ENCODE measurements around the gene PTPN3.

Gene PTPN3

DNA sequence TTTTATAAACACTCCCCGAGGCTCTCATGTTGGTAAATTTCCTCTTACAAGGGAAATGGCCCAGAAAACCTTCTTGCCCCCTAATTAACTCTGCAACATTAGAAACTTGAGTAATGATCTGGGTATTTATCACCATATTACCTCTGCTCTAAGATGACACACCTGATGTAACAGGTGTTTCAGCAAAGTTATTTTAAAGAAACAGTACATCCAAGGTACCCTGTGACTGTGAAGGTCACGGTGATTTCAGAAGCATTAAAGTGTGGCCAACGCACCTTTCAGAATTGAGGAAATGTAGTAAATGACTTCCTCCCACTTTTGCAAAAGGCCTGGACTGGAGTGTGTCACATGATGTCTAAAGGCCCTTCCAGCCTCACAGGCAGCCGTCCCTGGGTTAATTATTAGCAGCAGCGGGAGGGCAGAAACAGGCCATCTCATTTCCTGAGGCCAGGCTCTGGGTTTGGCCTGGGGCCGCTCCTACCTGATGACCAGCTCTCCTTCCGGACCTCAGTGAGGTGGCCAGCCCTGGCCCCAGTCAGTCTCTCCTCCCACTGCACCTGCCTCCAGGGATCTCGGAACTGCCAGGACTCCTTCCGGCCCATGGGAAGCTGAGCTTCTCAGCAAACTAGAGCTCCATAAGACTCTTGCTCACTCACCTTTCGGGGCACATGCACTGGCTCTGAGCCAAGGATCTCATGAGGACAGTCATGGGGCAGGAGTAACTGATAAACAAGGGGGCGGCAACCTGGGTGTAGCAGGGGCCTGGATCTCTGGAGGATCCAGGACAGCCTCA, 20.7 kb downstream of the PTPN3 start:
- DNase-seq (ENCODE audit: low spot score) = peak; percentile 75

DNA sequence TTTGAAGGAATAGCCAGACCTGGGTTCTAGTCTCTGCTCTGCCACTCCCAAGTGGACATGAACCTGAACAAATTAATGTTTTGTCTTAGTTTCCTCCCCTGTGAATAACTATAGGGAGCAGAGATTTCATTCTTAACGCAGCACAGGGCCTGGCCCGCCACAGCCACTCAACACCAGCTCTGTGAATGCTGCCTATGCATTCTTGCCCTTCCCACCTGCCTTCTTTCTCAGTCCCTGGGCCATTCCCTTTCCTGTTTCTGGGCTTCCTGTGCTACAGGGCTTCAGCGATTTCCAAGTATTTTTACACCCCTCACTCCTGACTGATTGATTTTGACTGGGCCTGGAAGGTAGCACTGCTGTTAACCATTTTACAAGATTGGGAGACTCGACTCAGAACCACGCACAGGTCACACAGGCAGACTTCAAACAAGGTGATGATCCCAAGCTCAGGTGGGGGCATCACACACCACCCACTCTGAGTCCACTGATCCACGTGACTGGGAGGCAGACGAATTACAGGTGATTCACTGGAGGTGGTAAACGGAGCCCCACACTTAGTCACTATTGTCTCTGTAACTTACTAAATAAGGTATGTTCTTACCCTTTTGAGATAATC, 21.4 kb downstream of the PTPN3 start:
- DNase-seq (ENCODE audit: low spot score) = no peak

DNA sequence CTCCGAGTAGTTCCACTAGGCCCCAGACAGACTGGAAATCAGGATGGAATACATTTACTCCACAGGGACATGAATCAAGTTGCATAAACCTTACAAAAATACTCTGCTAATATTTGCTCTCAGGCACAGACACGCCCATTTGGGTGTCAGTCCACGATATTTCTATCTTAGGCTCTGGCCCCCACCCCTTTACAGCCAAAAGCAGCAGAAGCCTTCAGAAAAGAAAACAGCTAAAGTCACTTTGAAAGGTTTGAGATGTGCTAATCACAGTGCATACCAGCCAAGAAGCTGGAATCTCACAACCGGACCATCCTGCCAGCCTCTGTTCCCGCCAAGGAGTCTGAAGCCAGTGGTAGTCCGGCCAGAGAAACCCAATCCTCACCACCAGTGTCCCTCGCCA, 22.6 kb downstream of the PTPN3 start:
- no peak for DNase-seq (ENCODE audit: low spot score)

DNA sequence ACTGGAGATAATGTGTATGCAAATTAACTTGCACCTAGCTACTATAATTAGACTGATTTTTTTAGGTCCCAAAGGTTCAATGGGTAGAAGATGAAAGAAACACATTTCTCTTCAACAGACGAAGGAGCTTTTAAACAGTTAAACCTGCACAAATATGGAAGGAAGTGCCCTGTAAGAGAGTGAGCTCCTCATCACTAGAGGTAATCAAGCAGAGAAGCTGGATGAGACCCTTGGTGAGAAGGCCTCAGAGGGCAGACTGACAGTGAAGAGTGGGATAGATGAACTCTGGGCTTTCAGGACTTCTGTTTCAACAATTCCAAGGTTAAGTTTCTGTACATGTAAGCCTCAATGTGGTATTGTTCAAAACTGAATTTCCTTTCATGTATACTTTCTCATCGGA, 23.2 kb downstream of the PTPN3 start:
- DNase-seq (ENCODE audit: low spot score) = no peak

DNA sequence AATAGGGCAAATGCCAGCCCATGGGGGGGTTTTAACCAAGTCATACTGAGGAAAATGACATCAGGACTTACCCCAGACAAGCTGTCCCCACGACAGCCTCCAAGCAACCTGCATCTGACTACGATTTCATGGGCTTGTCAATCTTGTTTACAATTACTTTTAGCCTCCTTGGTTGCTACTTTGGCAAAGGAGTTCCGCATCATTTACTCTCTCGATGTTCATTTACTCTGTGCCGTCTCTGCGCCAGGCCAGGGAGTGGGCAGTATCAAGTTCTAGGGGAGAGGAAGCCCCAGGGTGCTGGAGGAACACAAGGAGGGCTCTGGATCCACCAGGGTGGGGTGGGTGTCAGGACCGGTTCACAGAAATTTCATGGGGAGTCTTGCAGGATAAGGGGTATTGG, 23.9 kb downstream of the PTPN3 start:
- DNase-seq (ENCODE audit: low spot score) = no peak

DNA sequence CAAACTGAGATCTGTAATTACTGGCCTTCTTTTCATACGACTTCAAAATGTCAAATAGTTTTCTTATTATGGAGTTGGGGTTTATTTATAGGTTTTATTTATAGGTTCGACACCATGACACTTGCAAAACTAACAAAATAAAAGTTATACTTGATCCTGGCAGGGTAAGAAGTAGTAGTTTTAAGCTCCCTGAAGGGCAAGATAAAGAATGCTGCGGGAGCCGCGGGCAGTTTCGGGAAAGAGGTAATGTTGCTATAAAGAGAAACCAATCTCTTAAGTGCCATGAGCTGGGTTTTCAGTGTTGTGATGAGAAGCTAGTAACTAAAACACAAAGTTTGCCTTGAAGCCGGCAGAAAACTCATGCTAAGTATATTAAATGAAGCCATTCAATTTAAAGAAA, 24.8 kb downstream of the PTPN3 start:
- no peak for DNase-seq (ENCODE audit: low spot score)

DNA sequence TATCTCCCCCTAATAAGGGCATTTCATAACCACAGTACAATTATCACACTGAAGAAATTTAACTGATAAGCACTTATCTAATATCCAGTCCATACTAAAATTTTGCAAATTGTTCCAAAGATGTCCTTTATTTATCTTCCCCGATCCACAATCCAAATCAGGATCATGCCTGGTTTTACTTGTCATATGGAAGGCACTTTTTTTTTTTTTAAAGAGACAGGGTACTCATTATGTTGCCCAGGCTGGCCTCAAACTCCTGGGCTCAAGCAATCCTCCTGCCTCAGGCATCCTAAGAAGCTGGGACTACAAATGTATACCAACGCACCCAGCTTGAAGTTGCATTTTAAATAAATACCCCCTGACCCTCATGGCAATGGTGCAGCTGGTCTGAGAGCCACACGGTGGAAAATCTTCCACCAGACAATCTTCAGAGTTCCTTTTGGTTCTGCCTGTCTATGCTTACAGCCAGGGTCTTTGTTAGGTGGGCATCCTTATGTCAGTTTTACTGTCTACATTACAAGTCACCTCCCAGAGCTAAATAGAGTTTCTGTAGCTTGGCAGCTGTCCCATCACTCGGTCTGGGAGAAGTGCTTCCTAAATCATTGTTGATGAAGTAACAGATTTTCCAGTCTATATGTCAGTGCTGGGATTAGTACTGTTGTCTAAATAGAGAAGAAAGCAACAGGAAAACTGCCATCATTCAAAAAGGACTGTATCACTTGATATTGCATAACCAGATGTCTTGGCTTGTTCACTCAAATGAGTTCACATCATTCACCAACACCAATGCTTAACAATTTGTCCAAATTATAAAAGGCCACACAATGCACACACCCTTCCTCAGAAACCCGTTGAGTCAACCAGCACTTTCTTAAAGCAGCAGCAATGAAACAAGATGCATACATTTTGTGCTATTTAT, 26.4 kb downstream of the PTPN3 start:
- no peak for DNase-seq (ENCODE audit: low spot score)

DNA sequence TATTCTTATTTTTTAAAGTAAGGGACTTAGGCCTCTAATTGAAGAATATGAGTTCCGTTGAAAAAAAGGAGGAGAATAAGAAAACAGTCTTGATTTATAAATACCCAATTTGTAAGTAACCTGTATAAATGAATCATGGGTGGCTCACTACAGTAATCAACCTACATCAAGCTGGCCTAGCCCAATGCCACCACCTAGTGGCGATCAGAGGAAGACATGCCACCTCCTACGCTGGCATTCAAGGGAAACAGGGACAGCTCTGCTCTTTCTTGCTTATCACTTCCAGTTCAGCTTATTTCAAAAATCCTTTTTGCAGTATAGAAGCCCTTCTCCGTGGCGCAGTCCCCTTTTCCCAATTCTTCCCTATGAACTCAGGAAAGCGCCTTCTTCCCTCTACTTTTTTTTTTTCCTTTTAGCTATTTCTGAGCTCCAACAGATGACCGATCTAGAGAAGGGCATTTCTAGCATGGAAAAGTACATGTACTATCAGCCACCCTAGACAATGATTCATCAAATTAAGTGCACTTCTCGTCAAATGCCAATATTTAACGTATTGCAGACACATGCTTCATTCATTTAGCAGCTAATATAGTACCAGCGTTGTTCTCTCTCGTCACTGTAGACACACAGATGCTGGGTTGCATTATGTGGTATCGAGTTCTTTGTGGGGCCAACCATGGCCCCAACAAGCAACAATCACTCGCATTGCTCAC, 28.3 kb downstream of the PTPN3 start:
- peak; percentile 86 for DNase-seq (ENCODE audit: low spot score)

DNA sequence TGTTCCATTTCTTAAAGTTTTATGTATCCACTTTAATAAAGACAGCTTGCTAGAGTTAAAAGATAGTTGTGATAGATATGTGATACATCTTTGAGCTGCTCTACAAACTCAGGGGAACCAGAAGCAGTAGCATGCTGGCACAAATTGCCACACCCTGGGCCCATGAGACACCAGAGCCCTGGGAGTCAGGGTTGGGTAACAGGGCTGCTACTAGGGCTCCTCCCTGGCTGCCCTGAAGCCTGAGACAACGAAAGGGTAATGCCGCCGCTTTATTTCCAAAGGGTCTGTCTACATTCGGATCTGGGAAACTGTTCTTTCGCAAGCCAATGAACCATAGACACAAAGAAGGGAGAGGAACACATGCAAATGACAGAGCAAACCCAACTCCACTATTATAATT, 29.2 kb downstream of the PTPN3 start:
- DNase-seq (ENCODE audit: low spot score) = no peak

DNA sequence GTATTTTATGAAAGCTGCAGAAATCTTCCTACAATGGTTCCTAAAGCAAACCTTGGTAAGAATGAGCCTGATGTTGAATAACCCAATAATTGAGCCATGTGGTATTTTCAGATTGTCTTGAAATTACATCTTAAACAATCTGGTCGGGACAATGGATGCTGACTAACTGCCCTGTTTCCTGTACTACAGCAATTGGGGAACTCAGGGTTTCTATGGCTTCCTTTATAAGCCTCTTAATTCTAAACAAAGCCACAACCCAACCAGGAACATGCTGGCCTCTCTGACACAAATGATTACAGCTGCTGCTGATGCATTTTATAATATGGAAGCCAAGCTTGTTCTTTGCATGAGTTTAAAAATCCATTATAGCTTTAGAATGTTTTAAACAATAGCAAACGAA, 30.2 kb downstream of the PTPN3 start:
- DNase-seq (ENCODE audit: low spot score) = no peak

DNA sequence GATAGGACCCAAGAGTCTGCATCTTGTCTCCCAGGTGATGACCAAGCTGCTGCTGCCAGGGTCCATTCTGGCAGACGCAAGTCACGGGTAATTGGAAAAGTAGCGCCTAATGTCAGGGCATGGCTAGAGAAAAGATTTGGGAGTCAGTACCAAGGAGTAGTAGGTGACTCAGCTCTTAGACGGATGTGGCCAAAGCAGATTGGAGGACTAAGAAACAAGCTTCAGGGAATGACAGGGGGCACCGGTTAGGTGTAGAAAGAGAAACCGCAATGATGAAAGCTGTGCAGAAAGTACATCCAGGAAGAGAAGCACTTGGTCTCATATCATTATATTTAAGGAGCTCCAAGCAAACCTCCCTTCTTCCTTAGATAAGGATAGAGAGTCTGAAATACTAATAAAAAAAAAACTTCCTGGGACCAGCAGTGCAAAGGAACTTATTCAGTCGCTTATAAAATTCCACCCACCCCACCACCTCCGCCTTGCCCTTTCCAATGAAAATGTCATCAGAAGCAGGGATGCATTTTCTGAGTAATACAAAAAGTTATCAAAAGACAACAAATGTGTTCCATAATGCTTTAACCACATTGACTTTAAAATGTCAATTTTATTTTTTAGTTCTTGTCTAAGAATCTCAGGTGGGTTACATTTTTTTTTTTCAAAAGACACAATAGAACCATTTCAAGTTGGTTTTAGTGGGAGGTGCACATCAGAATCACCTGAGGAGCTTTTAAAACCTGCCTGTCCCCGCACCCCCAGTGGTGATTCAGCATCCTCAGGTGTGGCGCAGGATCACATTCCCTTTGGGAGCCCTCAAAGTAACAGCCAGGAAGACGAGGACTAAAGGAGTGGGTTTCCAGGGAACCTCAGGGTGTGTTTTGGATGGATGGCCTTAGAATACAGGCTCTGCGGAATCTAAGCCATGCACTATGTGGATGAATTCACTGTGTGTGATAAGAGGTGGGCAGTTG, 31.2 kb downstream of the PTPN3 start:
- DNase-seq (ENCODE audit: low spot score) = no peak

DNA sequence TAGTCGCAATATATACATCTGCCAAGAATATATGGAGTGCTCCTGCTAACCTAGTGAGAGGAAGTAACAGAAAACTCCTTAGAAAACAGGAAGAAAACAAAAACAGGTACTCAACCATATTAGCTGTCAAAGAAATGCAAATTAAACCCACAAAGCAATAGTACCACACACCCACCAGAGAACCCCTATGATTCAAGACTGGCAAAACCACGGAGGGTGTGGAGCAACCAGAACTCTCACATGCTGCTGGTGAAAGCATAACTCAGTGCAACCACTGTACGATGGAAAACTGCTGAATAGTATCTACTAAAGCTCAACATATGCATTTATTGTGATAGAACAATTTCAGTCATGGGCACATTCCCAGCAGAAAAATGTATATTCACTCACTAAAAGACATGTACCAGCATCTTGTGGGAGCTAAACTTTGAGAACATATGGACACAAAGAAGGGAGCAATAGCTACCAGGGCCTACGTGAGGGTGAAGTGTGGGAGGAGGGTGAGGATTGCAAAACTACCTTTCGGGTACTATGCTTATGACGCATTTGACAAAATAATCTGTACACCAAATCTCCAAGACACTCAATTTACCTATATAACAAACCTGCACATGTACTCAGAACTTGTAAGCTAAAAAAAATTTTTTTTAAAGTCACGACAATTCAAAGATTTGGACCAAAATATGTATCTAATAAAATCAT, 34.0 kb downstream of the PTPN3 start:
- DNase-seq (ENCODE audit: low spot score) = no peak

DNA sequence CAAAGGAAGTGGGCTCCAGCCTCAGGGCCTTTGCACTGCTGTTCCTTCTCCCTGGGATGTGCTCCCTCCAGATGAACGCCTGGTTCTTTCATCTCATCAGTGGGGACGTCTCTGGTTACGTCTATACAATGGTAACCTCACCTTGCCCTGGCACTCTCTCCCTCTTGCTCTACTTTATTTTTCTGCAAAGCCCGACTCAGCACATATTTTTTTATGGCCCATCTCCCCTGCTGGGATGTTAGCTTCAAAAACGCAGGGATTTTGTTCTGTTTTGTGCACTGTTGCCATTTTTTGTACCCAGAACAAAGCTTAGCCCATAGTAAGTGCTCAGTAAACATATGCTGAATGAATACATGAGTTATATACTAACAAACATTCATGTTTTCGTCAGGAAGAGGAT, 37.5 kb downstream of the PTPN3 start:
- DNase-seq (ENCODE audit: low spot score) = no peak

DNA sequence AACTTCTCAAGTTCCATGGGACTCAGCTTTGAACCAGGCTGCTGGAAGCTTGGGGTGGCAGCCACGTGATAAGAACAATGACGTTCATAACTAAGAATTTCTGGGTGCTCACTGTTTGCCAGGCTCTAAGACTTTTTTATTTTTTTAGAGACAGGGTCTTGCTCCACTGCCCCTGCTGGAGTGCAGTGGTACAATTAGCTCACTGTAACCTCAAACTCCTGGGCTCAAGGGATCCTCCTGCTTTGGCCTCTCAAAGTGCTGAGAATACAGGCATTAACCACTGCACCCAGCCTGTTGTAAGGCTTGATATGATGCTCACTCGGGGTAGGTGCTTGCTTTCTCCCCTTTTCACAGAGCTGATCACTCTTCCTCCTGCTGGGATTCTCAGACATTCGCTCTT, 38.7 kb downstream of the PTPN3 start:
- DNase-seq (ENCODE audit: low spot score) = no peak

DNA sequence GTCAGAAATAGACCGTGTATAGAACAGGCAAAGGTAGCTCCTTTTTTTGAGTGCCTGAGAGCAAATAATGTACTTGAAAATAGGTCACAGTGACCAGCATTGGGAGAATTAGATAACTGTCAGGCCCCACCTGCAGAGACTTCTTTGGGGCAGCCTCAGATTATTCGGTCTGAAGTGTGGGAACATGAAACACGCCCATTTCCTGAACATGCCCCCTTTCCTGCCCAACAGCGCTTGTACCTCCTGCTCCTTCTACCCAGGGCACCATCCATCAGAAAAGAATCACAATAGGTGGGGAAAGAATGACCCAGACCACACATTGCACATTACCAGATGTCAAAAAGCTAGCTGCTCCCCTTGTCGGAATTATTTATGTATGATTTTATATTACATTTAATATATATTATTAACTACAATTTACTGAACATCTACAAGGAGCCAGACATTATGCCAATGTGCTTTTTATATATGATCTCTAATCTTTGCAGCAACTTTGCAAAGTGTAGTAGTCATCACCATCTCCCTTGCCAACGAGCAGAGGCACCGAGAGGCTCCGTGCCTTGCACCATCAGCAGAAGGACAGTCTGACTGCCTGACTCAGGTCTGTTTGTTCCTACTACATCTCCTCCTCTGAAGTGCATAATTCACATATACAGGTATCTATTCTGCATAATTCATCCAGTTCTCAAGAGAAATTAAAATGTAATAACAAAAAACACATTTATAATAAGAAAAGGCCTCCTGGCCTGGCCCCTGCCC, 39.5 kb downstream of the PTPN3 start:
- no peak for DNase-seq (ENCODE audit: low spot score)

DNA sequence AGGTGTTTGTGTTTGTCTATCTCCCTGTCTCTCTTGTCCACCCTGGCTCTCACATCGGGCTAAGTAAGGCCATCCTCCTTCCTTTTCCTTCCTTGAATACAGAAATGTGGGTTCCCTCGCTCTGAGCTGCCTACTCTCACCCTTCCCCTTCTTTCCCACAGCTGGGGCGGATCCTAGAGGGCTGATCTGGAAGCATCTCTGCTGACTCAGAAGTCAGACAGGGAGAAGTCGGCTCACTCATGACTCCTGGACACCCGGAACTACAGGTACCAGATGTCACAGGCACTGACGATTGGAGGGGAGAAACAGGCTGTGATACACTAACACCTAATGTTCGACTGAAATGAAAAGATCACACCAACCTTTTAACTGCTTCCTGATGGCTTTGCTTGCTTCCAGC, 41.3 kb downstream of the PTPN3 start:
- no peak for DNase-seq (ENCODE audit: low spot score)

DNA sequence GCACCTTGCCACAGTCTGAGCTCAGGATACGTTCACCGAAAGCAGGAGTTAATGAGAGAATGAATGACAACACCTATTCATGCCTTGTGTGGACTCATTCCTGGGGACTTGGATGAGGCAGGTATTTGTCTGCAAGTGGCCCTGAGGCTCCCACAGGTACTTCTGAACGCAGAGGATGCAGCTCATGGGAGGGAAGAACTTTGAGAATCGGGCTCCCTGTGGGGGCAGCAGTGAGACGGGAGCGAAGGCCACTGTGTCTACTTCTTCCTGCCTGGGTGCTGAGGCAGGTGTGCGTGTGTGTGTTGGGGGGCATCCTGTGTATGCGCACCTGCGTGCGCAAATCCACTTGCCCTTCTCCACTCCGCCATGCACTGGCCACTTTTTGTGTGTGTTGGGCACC, 42.2 kb downstream of the PTPN3 start:
- DNase-seq (ENCODE audit: low spot score) = no peak

DNA sequence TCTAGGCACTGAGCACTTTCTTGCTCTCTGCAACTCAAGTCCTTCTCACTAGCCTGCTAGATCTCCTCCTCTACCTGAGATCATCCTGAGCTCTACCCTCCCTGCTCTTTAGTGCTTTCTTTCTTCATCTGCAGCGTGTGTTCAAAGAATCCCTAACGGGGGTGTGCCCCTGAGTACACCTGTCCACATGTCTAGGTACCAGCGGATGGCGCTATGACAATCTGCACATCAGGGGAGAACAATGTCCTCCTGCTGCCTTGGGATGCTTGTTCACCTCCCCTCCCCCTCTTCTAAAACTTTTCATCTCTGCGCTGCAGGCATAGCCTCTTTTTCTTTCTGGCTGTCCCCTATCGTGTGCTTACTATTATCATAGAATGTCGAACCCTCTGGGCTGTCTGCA, 42.7 kb downstream of the PTPN3 start:
- DNase-seq (ENCODE audit: low spot score) = no peak

DNA sequence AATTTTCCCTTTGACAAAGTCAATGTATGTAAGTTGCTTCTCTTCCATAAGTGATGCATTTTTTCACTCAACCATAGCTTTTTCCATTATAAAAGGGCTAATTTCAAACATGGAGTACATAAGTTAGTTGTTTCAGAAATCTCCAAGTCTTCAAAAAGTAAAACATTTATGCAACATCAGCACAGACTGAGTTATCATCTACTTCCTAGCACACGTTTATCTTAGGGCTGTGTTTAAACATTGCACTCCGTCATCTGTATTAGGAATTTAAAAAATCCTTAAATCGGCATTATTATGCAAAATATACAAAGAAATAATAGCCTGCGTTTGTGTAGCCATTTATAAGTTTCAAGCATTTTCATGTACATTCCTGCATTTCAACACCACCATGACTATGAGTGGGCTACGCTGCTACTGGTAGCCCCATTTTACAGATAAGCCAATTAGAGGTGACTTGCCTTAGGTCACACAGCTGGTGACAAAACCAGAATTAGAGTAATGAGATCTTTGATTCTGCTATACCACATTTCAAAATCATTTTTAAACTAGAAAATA, 43.4 kb downstream of the PTPN3 start:
- DNase-seq (ENCODE audit: low spot score) = no peak

All from cerebellar cortex (tissue), 1 donor.